Progenitor cell of endocrine pancreas (in vitro differentiated cells): ENCODE measurements around the gene DPM3. TPM values are rescaled to one million over a fixed set of nuclear protein-coding genes. Genes with fewer than 3 reads are reported as not detected.
"Not testable (repeated sequence)": the region's sequence is repeated elsewhere in the genome, so short reads cannot be mapped to it uniquely, and the experiment has no call there.

Experiments
- DNase-seq: peaks from one replicate; pipeline ENCODE4 v3.0.0; 2021; ENCODE audit warnings: low spot score; ENCODE audit not compliant: unreplicated experiment
- H3K27ac Mint-ChIP-seq: 2 replicates; pipeline ENCODE4 v1.8.0; 2021; ENCODE audit warnings: mild to moderate bottlenecking, moderate library complexity, mixed read lengths
- H3K27me3 Mint-ChIP-seq: 2 replicates; pipeline ENCODE4 v1.8.0; 2021; ENCODE audit warnings: mixed read lengths
- H3K36me3 Mint-ChIP-seq: 2 replicates; pipeline ENCODE4 v1.8.0; 2022; ENCODE audit warnings: mixed read lengths; ENCODE audit not compliant: insufficient read depth
- H3K4me1 Mint-ChIP-seq: 2 replicates; pipeline ENCODE4 v1.8.0; 2021; ENCODE audit warnings: low read depth, mixed read lengths
- H3K4me3 Mint-ChIP-seq: 2 replicates; pipeline ENCODE4 v1.8.0; 2021; ENCODE audit warnings: low read depth, mild to moderate bottlenecking, moderate library complexity, mixed read lengths
- H3K9me3 Mint-ChIP-seq: 2 replicates; pipeline ENCODE4 v1.8.0; 2021; ENCODE audit warnings: low read depth, mixed read lengths
- CTCF ChIP-seq: fragments of 200-600 bp; sonication (generic); IDR thresholded peaks from one replicate; pipeline ENCODE4 v1.5.0; 2021; ENCODE audit warnings: antibody characterized with exemption, mild to moderate bottlenecking; ENCODE audit not compliant: unreplicated experiment
- total RNA-seq: library from RNA; stranded (reverse); gene quantifications from 2 replicates; pipeline ENCODE4 v1.2.1, GENCODE V29; 2021

The DPM3 gene
- total RNA-seq, 1 donor from 2014 or later, result 49.3 TPM

GRCh38 chr1:155167166-155168104, 27.1 kb upstream of the DPM3 start:
- Mint-ChIP-seq H3K27ac (peak overlapping the region; percentile 76), H3K4me3 (peak overlapping the region; percentile 29), H3K36me3 (peaks cover 4% of the 10 kb centered on the region), H3K27me3 (peaks cover 2% of the 10 kb centered on the region), H3K4me1 (peaks cover 7% of the 10 kb centered on the region), H3K9me3 (no peaks in the 10 kb centered on the region)
- peak; percentile 79 for DNase-seq
- peak; percentile 80 for TF ChIP-seq CTCF

GRCh38 chr1:155166471-155167165, 26.3 kb upstream of the DPM3 start:
- Mint-ChIP-seq H3K27ac (no peak overlapping the region), H3K27me3 (peaks cover 2% of the 10 kb centered on the region), H3K36me3 (peaks cover 4% of the 10 kb centered on the region), H3K4me3 (no peak overlapping the region), H3K4me1 (peaks cover 3% of the 10 kb centered on the region), H3K9me3 (no peaks in the 10 kb centered on the region)
- no peak for DNase-seq
- no peak for TF ChIP-seq CTCF

DNA sequence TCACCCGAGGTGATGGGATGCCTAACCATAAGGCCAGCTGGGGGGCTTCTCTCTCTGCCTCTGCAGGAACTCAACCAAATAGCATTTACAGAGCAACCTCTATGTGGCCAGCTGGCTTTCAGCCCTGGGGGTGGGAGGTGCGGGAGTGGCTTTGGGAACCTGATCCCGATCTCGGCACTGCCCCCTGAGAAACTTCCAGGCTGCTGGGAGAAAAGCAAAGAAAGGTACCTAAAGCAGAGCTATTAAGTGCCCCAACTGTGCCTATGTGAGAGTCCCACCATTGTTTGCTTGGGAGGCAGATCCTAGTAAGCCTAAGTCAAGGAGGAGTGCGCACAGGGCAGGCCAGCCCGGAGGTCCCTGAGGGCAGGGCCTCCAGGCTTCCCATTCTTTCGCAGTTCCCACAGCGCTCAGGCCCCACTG, 25.7 kb upstream of the DPM3 start:
- no peak for DNase-seq
- Mint-ChIP-seq H3K4me3 (no peak overlapping the region), H3K27me3 (peaks cover 2% of the 10 kb centered on the region), H3K36me3 (peaks cover 4% of the 10 kb centered on the region), H3K9me3 (no peaks in the 10 kb centered on the region), H3K27ac (no peak overlapping the region), H3K4me1 (peaks cover 3% of the 10 kb centered on the region)
- no peak for TF ChIP-seq CTCF

GRCh38 chr1:155164625-155165024, 24.3 kb upstream of the DPM3 start:
- H3K4me1 Mint-ChIP-seq, H3K27ac Mint-ChIP-seq, H3K9me3 Mint-ChIP-seq, H3K36me3 Mint-ChIP-seq, DNase-seq, H3K4me3 Mint-ChIP-seq: not testable (repeated sequence)
- peaks cover 10% of the 10 kb centered on the region for H3K27me3 Mint-ChIP-seq

DNA sequence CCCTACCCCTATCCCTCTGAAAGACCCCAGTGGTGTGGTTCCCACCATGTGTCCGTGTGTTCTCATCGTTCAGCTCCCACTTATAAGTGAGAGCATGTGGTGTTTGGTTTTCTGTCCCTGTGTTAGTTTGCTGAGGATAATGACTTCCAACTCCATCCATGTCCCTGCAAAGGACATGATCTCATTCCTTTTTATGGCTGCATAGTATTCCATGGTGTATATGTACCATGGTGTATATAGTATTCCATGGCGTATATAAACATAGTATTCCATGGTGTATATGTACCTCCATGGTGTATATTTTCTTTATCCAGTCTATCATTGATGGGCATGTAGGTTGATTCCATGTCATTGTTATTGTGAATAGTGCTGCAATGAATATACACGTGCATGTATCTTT, 23.5 kb upstream of the DPM3 start:
- H3K36me3 Mint-ChIP-seq, H3K4me1 Mint-ChIP-seq, H3K27ac Mint-ChIP-seq, H3K4me3 Mint-ChIP-seq, H3K9me3 Mint-ChIP-seq, DNase-seq: not testable (repeated sequence)
- H3K27me3 Mint-ChIP-seq, result peaks cover 15% of the 10 kb centered on the region

GRCh38 chr1:155162631-155163030, 22.3 kb upstream of the DPM3 start:
- DNase-seq, H3K36me3 Mint-ChIP-seq, H3K4me3 Mint-ChIP-seq, H3K4me1 Mint-ChIP-seq, H3K27ac Mint-ChIP-seq, H3K9me3 Mint-ChIP-seq: not testable (repeated sequence)
- peaks cover 15% of the 10 kb centered on the region for H3K27me3 Mint-ChIP-seq
